OCI-LY3 (cell line): ENCODE measurements around the gene ZDHHC19.
"Not testable (repeated sequence)": the region's sequence is repeated elsewhere in the genome, so short reads cannot be mapped to it uniquely, and the experiment has no call there.

Experiments
- EZH2phosphoT487 ChIP-seq: fragments of 200-600 bp; shearing (Covaris generic); IDR thresholded peaks from 2 replicates; pipeline ENCODE4 v1.6.1; 2018; ENCODE audit warnings: antibody characterized with exemption, mixed run types, low read depth
- TF ChIP-seq, protein P1 (sequence below): fragments of 200-600, 300-600 bp; sonication (generic); IDR thresholded peaks from 2 replicates; pipeline ENCODE4 v1.5.1; 2014; ENCODE audit warnings: antibody characterized with exemption, low read length, low read depth

DNA sequence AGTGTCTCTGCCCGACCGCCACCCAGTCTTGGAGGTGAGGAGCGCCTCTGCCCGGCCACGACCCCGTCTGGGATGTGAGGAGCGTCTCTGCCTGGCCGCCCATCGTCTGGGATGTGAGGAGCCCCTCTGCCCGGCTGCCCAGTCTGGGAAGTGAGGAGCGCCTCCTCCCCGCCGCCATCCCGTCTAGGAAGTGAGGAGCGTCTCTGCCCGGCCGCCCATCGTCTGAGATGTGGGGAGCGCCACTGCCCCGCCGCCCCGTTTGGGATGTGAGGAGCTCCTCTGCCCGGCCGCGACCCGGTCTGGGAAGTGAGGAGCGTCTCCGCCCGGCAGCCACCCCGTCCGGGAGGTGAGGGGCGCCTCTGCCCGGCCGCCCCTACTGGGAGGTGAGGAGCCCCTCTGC, 33.0 kb upstream of the ZDHHC19 start:
- TF ChIP-seq, protein P1, sequence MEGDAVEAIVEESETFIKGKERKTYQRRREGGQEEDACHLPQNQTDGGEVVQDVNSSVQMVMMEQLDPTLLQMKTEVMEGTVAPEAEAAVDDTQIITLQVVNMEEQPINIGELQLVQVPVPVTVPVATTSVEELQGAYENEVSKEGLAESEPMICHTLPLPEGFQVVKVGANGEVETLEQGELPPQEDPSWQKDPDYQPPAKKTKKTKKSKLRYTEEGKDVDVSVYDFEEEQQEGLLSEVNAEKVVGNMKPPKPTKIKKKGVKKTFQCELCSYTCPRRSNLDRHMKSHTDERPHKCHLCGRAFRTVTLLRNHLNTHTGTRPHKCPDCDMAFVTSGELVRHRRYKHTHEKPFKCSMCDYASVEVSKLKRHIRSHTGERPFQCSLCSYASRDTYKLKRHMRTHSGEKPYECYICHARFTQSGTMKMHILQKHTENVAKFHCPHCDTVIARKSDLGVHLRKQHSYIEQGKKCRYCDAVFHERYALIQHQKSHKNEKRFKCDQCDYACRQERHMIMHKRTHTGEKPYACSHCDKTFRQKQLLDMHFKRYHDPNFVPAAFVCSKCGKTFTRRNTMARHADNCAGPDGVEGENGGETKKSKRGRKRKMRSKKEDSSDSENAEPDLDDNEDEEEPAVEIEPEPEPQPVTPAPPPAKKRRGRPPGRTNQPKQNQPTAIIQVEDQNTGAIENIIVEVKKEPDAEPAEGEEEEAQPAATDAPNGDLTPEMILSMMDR, result not testable (repeated sequence)
- TF ChIP-seq EZH2phosphoT487, result not testable (repeated sequence)
